ENCODE measurements around the gene CDK4. TPM values are rescaled to one million over a fixed set of nuclear protein-coding genes. Genes with fewer than 3 reads are reported as not detected.

Gene CDK4
- total and polyA plus RNA-seq, 4 donors, result 28.1 to 69.1 (median 38.2) TPM

DNA sequence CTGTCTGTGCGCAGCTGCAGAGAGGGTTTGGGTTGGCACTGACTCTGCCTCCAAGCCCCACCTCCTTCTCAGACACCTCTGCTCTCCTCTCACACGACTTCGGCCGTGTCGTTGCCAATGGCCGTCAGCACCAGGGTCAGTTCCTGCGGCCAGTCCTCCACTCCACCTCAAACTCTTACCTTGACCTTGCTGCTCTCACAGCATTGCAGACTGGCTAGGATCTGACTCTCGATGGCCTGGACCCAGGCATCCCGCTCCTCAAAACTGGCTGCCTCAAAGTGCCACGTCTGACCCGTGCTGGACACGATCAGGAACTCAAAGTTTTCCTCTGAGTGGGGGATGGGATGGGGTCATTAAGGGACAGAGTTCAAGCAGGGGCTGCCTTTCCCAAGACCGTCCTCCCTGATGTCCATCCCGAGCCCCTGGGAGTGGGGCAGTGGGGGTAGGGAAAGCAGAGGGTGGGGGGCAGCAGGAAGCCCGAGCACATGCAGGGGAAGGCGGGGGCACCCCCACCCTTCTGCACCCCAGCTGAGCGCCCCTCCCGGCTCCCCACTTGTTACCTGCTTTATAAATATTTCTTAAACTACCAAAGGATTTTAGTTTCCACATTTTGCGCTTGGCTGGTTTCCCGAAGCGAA, 24.2 kb downstream of the CDK4 start:
- Histone ChIP-seq H3K9ac (ENCODE audit: low read depth in 1 of 2, low read length in 2 of 2) (no peak overlapping the region), H3K27me3 (ENCODE audit: control insufficient read depth in 4 of 4, insufficient read depth in 4 of 4, low read length in 3 of 4) (no peaks in the 10 kb centered on the region), H3K9me3 (ENCODE audit: control insufficient read depth in 4 of 4, low read length in 3 of 4) (no peaks in the 10 kb centered on the region), H3K4me3 (ENCODE audit: low read depth in 1 of 3, low read length in 3 of 3) (no peak overlapping the region), H3K36me3 (ENCODE audit: control insufficient read depth in 4 of 4, insufficient read depth in 3 of 4, low read depth in 1 of 4, low read length in 3 of 4) (no peaks in the 10 kb centered on the region), H3K4me1 (ENCODE audit: control insufficient read depth in 4 of 4, insufficient read depth in 4 of 4, low read length in 3 of 4) (peaks cover 0 to 14% (median 9%) of the 10 kb centered on the region in 4 donors), H3K27ac (ENCODE audit: low read depth in 1 of 2, low read length in 2 of 2) (no peak overlapping the region)
- peak; percentile 32 for DNase-seq (ENCODE audit: low spot score)
- WGBS, result 40% methylated on average over 21 of the region's 21 CpGs
- TF ChIP-seq RXRA (IDR thresholded peaks at IDR 0.05) (peak in 1 of 2 donors; percentile 17), EGR1 (IDR thresholded peaks at IDR 0.05; ENCODE audit: low read depth in 2 of 2) (no peak)
- TF ChIP-seq, protein P1, sequence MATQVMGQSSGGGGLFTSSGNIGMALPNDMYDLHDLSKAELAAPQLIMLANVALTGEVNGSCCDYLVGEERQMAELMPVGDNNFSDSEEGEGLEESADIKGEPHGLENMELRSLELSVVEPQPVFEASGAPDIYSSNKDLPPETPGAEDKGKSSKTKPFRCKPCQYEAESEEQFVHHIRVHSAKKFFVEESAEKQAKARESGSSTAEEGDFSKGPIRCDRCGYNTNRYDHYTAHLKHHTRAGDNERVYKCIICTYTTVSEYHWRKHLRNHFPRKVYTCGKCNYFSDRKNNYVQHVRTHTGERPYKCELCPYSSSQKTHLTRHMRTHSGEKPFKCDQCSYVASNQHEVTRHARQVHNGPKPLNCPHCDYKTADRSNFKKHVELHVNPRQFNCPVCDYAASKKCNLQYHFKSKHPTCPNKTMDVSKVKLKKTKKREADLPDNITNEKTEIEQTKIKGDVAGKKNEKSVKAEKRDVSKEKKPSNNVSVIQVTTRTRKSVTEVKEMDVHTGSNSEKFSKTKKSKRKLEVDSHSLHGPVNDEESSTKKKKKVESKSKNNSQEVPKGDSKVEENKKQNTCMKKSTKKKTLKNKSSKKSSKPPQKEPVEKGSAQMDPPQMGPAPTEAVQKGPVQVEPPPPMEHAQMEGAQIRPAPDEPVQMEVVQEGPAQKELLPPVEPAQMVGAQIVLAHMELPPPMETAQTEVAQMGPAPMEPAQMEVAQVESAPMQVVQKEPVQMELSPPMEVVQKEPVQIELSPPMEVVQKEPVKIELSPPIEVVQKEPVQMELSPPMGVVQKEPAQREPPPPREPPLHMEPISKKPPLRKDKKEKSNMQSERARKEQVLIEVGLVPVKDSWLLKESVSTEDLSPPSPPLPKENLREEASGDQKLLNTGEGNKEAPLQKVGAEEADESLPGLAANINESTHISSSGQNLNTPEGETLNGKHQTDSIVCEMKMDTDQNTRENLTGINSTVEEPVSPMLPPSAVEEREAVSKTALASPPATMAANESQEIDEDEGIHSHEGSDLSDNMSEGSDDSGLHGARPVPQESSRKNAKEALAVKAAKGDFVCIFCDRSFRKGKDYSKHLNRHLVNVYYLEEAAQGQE (IDR thresholded peaks at IDR 0.05), result no peak

- Histone ChIP-seq H3K36me3 (ENCODE audit: control insufficient read depth in 4 of 4, insufficient read depth in 3 of 4, low read depth in 1 of 4, low read length in 3 of 4) (no peaks in the 10 kb centered on the region), H3K4me1 (ENCODE audit: control insufficient read depth in 4 of 4, insufficient read depth in 4 of 4, low read length in 3 of 4) (peaks cover 0 to 14% (median 9%) of the 10 kb centered on the region in 4 donors), H3K9ac (ENCODE audit: low read depth in 1 of 2, low read length in 2 of 2) (no peak overlapping the region), H3K27ac (ENCODE audit: low read depth in 1 of 2, low read length in 2 of 2) (no peak overlapping the region), H3K9me3 (ENCODE audit: control insufficient read depth in 4 of 4, low read length in 3 of 4) (no peaks in the 10 kb centered on the region), H3K27me3 (ENCODE audit: control insufficient read depth in 4 of 4, insufficient read depth in 4 of 4, low read length in 3 of 4) (no peaks in the 10 kb centered on the region), H3K4me3 (ENCODE audit: low read depth in 1 of 3, low read length in 3 of 3) (peak overlapping the region in 1 of 3 donors; percentile 45)
- 27% methylated on average over 76 of the region's 76 CpGs for WGBS
- TF ChIP-seq HNF4G (IDR thresholded peaks at IDR 0.05) (no peak), NR2F2 (IDR thresholded peaks at IDR 0.05) (no peak), SP1 (IDR thresholded peaks at IDR 0.05) (no peak), RAD21 (IDR thresholded peaks at IDR 0.05) (no peak)
- TF ChIP-seq, protein P1 (IDR thresholded peaks at IDR 0.05), result peak; percentile 94
- TF ChIP-seq, protein P2, sequence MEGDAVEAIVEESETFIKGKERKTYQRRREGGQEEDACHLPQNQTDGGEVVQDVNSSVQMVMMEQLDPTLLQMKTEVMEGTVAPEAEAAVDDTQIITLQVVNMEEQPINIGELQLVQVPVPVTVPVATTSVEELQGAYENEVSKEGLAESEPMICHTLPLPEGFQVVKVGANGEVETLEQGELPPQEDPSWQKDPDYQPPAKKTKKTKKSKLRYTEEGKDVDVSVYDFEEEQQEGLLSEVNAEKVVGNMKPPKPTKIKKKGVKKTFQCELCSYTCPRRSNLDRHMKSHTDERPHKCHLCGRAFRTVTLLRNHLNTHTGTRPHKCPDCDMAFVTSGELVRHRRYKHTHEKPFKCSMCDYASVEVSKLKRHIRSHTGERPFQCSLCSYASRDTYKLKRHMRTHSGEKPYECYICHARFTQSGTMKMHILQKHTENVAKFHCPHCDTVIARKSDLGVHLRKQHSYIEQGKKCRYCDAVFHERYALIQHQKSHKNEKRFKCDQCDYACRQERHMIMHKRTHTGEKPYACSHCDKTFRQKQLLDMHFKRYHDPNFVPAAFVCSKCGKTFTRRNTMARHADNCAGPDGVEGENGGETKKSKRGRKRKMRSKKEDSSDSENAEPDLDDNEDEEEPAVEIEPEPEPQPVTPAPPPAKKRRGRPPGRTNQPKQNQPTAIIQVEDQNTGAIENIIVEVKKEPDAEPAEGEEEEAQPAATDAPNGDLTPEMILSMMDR (IDR thresholded peaks at IDR 0.05; ENCODE audit: low read depth, low read length, missing input control), result no peak
- DNase-seq (ENCODE audit: low spot score), result peak; percentile 36
Observed at GRCh38 chr12:57726884-57727757, 25.0 kb downstream of the CDK4 start.
